ENCODE data around the gene CCDC50. TPM values are rescaled to one million over a fixed set of nuclear protein-coding genes. Genes with fewer than 3 reads are reported as not detected.

CCDC50 gene
- polyA plus RNA-seq, 1 donor (not counting 4 experiments of a cell fraction or from before 2014, with no cell fraction given): 54.8 TPM

DNA sequence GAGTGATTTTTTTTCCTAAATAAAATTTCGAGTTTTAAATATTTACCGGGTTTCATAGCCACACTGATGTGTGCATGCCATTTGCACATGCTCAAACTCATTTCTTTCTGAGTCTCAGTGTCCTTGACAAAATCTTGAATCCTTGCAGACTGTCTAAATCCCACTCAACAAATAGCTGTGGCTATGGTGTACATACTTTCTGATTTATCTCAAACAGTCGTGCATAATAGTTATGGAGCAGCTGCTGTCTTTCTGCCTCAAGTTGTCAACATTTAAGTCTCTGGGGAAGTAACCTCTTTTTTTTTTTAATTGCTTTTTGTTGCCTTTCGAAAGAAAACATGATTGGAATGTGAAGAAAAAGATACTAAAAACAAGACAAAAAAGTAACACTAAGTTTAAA, 53.9 kb downstream of the CCDC50 start:
- Histone ChIP-seq H3K36me3 (ENCODE audit: control insufficient read depth in 2 of 2, extremely low read depth in 1 of 2, insufficient read depth in 2 of 2, low read length in 2 of 2) (peaks cover 6 to 10% of the 10 kb centered on the region in 2 experiments), H3K4me1 (ENCODE audit: control insufficient read depth, extremely low read depth, insufficient read depth, low read length) (no peaks in the 10 kb centered on the region), H3K4me2 (ENCODE audit: control insufficient read depth, extremely low read depth, insufficient read depth, low read depth, low read length) (no peak overlapping the region), H3K4me3 (ENCODE audit: control insufficient read depth in 2 of 3, extremely low read depth in 1 of 3, insufficient read depth in 2 of 3, low read depth in 1 of 3, low read length in 3 of 3) (no peak overlapping the region), H3K79me2 (ENCODE audit: control insufficient read depth, insufficient read depth, low read length) (no peaks in the 10 kb centered on the region), H3K27ac (ENCODE audit: control insufficient read depth, insufficient read depth, low read length) (no peak overlapping the region), H3K9ac (ENCODE audit: control insufficient read depth, extremely low read depth, insufficient read depth, low read length) (no peak overlapping the region), H3K9me3 (ENCODE audit: control insufficient read depth, low read depth, low read length) (no peaks in the 10 kb centered on the region), H2AFZ (ENCODE audit: control insufficient read depth, low read length) (no peak overlapping the region), H3K27me3 (ENCODE audit: control insufficient read depth, extremely low read depth, insufficient read depth, low read length) (no peaks in the 10 kb centered on the region), H4K20me1 (ENCODE audit: control insufficient read depth, extremely low read depth, insufficient read depth, low read length) (no peaks in the 10 kb centered on the region), H3K9me1 (ENCODE audit: control insufficient read depth, extremely low read depth, insufficient read depth, low read length) (no peaks in the 10 kb centered on the region)
- dilution Hi-C loops (cut with MboI; ENCODE audit: extremely low pct_ligation_motif_present, low sequenced_read_pairs): no loop called here
- DNase-seq (ENCODE audit: low read depth, low spot score) (no peak), FAIRE-seq (no peak)
- TF ChIP-seq EZH2 (IDR thresholded peaks at IDR 0.05; ENCODE audit: low read length) (no peak), CTCF (optimal IDR thresholded peaks at IDR 0.05 in 1 of 3, IDR thresholded peaks at IDR 0.05 in 1 of 3, conservative IDR thresholded peaks at IDR 0.05 in 1 of 3; ENCODE audit: extremely low read depth in 1 of 3, insufficient read depth in 2 of 3, low read length in 3 of 3) (no peak)

- no peaks in the 10 kb centered on the region for H3K27me3 ChIP-seq (ENCODE audit: control insufficient read depth, extremely low read depth, insufficient read depth, low read length)
- TF ChIP-seq CTCF (optimal IDR thresholded peaks at IDR 0.05 in 1 of 3, IDR thresholded peaks at IDR 0.05 in 1 of 3, conservative IDR thresholded peaks at IDR 0.05 in 1 of 3; ENCODE audit: extremely low read depth in 1 of 3, insufficient read depth in 2 of 3, low read length in 3 of 3): no peak
- no peak for TF ChIP-seq EZH2 (IDR thresholded peaks at IDR 0.05; ENCODE audit: low read length)
- peaks cover 6 to 15% of the 10 kb centered on the region in 2 experiments for H3K36me3 ChIP-seq (ENCODE audit: control insufficient read depth in 2 of 2, extremely low read depth in 1 of 2, insufficient read depth in 2 of 2, low read length in 2 of 2)
- H4K20me1 ChIP-seq (ENCODE audit: control insufficient read depth, extremely low read depth, insufficient read depth, low read length): no peaks in the 10 kb centered on the region
- H3K9me3 ChIP-seq (ENCODE audit: control insufficient read depth, low read depth, low read length): no peaks in the 10 kb centered on the region
- H3K4me2 ChIP-seq (ENCODE audit: control insufficient read depth, extremely low read depth, insufficient read depth, low read depth, low read length): no peak overlapping the region
- no peak overlapping the region for H3K27ac ChIP-seq (ENCODE audit: control insufficient read depth, insufficient read depth, low read length)
- no peaks in the 10 kb centered on the region for H3K79me2 ChIP-seq (ENCODE audit: control insufficient read depth, insufficient read depth, low read length)
- no peaks in the 10 kb centered on the region for H3K9me1 ChIP-seq (ENCODE audit: control insufficient read depth, extremely low read depth, insufficient read depth, low read length)
- FAIRE-seq: peak; percentile 32
- H3K9ac ChIP-seq (ENCODE audit: control insufficient read depth, extremely low read depth, insufficient read depth, low read length): no peak overlapping the region
- DNase-seq (ENCODE audit: low read depth, low spot score): no peak
- H3K4me1 ChIP-seq (ENCODE audit: control insufficient read depth, extremely low read depth, insufficient read depth, low read length): no peaks in the 10 kb centered on the region
- no peak overlapping the region for H2AFZ ChIP-seq (ENCODE audit: control insufficient read depth, low read length)
- dilution Hi-C loops (cut with MboI; ENCODE audit: extremely low pct_ligation_motif_present, low sequenced_read_pairs): no loop called here
- H3K4me3 ChIP-seq (ENCODE audit: control insufficient read depth in 2 of 3, extremely low read depth in 1 of 3, insufficient read depth in 2 of 3, low read depth in 1 of 3, low read length in 3 of 3): no peak overlapping the region
These were observed 55.9 kb downstream of the CCDC50 start for GRCh38 chr3:191385101-191385500.
